C4-2B (cell line): ENCODE measurements around the gene TPCN1.

ENCODE experiments used
- ZFX ChIP-seq: fragments of 450-650 bp; IDR thresholded peaks from 2 replicates; pipeline ENCODE4 v1.6.1; 2017
- TF ChIP-seq, protein P1 (sequence below): fragments of 450-650 bp; conservative IDR thresholded peaks from 2 replicates; pipeline ENCODE4 v1.5.1; 2017; ENCODE audit warnings: mild to moderate bottlenecking

DNA sequence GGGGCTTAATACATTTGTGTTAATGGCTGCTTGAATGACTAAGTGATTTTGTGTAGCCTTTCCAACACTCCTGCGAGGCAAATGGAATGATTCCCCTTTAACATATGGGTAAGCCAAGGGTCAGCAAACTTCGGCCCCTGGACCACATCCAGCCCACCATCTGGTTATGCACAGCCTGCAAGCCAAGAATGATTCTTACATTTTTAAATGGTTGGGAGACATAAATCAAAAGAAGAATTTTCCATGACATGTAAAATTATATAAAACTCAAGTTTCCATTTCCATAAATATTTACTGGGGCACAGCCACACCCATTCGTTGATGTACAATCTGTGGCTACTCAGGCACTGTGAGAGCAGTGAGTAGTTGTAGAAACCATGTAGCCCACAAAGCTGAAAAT, 104.7 kb downstream of the TPCN1 start:
- TF ChIP-seq, protein P1, sequence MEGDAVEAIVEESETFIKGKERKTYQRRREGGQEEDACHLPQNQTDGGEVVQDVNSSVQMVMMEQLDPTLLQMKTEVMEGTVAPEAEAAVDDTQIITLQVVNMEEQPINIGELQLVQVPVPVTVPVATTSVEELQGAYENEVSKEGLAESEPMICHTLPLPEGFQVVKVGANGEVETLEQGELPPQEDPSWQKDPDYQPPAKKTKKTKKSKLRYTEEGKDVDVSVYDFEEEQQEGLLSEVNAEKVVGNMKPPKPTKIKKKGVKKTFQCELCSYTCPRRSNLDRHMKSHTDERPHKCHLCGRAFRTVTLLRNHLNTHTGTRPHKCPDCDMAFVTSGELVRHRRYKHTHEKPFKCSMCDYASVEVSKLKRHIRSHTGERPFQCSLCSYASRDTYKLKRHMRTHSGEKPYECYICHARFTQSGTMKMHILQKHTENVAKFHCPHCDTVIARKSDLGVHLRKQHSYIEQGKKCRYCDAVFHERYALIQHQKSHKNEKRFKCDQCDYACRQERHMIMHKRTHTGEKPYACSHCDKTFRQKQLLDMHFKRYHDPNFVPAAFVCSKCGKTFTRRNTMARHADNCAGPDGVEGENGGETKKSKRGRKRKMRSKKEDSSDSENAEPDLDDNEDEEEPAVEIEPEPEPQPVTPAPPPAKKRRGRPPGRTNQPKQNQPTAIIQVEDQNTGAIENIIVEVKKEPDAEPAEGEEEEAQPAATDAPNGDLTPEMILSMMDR, result no peak
- TF ChIP-seq ZFX, result no peak
